Measurements from ENCODE around the gene TSPAN15. TPM values are rescaled to one million over a fixed set of nuclear protein-coding genes. Genes with fewer than 3 reads are reported as not detected.

Gene TSPAN15
- polyA plus RNA-seq, 1 donor (not counting 4 experiments of a cell fraction or from before 2014, with no cell fraction given), result 2.1 TPM

GRCh38 chr10:69492746-69493462 is 41.6 kb downstream of the TSPAN15 start:
- FAIRE-seq (no peak), DNase-seq (ENCODE audit: low read depth, low spot score) (no peak)
- Histone ChIP-seq H3K9me1 (ENCODE audit: control insufficient read depth, extremely low read depth, insufficient read depth, low read length) (no peaks in the 10 kb centered on the region), H3K79me2 (ENCODE audit: control insufficient read depth, insufficient read depth, low read length) (no peaks in the 10 kb centered on the region), H3K9ac (ENCODE audit: control insufficient read depth, extremely low read depth, insufficient read depth, low read length) (no peak overlapping the region), H3K27me3 (ENCODE audit: control insufficient read depth, extremely low read depth, insufficient read depth, low read length) (no peaks in the 10 kb centered on the region), H3K9me3 (ENCODE audit: control insufficient read depth, low read depth, low read length) (peaks cover 1% of the 10 kb centered on the region), H2AFZ (ENCODE audit: control insufficient read depth, low read length) (no peak overlapping the region), H3K4me1 (ENCODE audit: control insufficient read depth, extremely low read depth, insufficient read depth, low read length) (no peaks in the 10 kb centered on the region), H3K27ac (ENCODE audit: control insufficient read depth, insufficient read depth, low read length) (no peak overlapping the region), H3K4me3 (ENCODE audit: control insufficient read depth in 2 of 3, extremely low read depth in 1 of 3, insufficient read depth in 2 of 3, low read depth in 1 of 3, low read length in 3 of 3) (no peak overlapping the region), H3K36me3 (ENCODE audit: control insufficient read depth in 2 of 2, extremely low read depth in 1 of 2, insufficient read depth in 2 of 2, low read length in 2 of 2) (no peaks in the 10 kb centered on the region), H4K20me1 (ENCODE audit: control insufficient read depth, extremely low read depth, insufficient read depth, low read length) (no peaks in the 10 kb centered on the region), H3K4me2 (ENCODE audit: control insufficient read depth, extremely low read depth, insufficient read depth, low read depth, low read length) (no peak overlapping the region)
- TF ChIP-seq, protein P1, sequence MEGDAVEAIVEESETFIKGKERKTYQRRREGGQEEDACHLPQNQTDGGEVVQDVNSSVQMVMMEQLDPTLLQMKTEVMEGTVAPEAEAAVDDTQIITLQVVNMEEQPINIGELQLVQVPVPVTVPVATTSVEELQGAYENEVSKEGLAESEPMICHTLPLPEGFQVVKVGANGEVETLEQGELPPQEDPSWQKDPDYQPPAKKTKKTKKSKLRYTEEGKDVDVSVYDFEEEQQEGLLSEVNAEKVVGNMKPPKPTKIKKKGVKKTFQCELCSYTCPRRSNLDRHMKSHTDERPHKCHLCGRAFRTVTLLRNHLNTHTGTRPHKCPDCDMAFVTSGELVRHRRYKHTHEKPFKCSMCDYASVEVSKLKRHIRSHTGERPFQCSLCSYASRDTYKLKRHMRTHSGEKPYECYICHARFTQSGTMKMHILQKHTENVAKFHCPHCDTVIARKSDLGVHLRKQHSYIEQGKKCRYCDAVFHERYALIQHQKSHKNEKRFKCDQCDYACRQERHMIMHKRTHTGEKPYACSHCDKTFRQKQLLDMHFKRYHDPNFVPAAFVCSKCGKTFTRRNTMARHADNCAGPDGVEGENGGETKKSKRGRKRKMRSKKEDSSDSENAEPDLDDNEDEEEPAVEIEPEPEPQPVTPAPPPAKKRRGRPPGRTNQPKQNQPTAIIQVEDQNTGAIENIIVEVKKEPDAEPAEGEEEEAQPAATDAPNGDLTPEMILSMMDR (optimal IDR thresholded peaks at IDR 0.05 in 1 of 3, IDR thresholded peaks at IDR 0.05 in 1 of 3, conservative IDR thresholded peaks at IDR 0.05 in 1 of 3; ENCODE audit: extremely low read depth in 1 of 3, insufficient read depth in 2 of 3, low read length in 3 of 3), result no peak
- TF ChIP-seq EZH2 (IDR thresholded peaks at IDR 0.05; ENCODE audit: low read length), result no peak
- dilution Hi-C loops (cut with MboI; ENCODE audit: extremely low pct_ligation_motif_present, low sequenced_read_pairs), result no loop called here

DNA sequence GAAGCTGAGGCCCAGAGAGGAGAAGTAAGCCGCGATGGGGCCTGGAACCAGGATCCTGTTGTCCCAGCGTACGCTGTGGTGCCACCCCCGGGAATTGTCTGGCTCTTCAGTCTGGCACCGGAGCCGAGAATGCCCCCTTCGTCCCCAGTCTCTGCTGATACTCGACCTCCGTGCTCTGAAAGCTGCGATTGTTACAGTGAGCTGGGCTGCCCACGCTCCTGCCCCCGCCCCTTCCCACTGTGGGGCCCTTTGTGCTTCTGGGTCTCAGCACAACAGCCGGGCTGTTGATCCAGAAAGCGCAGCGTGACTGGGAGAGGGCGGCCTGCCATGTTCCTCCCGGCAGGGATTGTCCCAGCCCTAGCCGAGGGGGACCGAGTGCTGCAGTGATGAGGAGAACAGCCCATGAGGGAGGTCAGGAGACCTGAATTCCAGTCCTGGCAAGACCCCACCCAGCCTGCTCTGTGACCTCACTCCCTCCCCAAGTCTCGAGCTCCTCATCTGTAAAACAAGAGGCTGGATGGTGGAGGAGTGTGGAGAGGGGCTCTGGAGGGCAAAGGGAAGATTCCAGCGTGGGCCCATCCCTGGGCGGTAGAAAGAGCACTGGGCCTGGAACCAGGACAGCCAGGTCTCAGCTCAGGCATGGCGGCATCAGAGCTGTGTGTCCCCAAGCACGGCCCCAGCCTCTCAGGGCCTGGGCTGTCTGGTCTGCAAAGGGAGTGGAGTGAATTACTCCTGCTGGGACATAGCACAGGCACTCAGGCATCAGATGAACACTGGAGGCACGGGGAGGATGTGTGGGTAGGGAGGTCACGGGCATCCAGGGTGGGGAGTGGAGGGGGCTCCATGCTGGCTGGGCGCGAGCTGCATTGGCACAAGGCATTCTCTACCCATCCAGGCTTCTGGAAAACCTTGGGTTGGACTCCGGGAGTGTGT is 43.6 kb downstream of the TSPAN15 start:
- Histone ChIP-seq H3K9me3 (ENCODE audit: control insufficient read depth, low read depth, low read length) (no peaks in the 10 kb centered on the region), H3K79me2 (ENCODE audit: control insufficient read depth, insufficient read depth, low read length) (no peaks in the 10 kb centered on the region), H3K27me3 (ENCODE audit: control insufficient read depth, extremely low read depth, insufficient read depth, low read length) (no peaks in the 10 kb centered on the region), H4K20me1 (ENCODE audit: control insufficient read depth, extremely low read depth, insufficient read depth, low read length) (no peaks in the 10 kb centered on the region), H3K9ac (ENCODE audit: control insufficient read depth, extremely low read depth, insufficient read depth, low read length) (no peak overlapping the region), H3K9me1 (ENCODE audit: control insufficient read depth, extremely low read depth, insufficient read depth, low read length) (no peaks in the 10 kb centered on the region), H3K27ac (ENCODE audit: control insufficient read depth, insufficient read depth, low read length) (no peak overlapping the region), H3K4me3 (ENCODE audit: control insufficient read depth in 2 of 3, extremely low read depth in 1 of 3, insufficient read depth in 2 of 3, low read depth in 1 of 3, low read length in 3 of 3) (no peak overlapping the region), H2AFZ (ENCODE audit: control insufficient read depth, low read length) (no peak overlapping the region), H3K36me3 (ENCODE audit: control insufficient read depth in 2 of 2, extremely low read depth in 1 of 2, insufficient read depth in 2 of 2, low read length in 2 of 2) (no peaks in the 10 kb centered on the region), H3K4me1 (ENCODE audit: control insufficient read depth, extremely low read depth, insufficient read depth, low read length) (no peaks in the 10 kb centered on the region), H3K4me2 (ENCODE audit: control insufficient read depth, extremely low read depth, insufficient read depth, low read depth, low read length) (no peak overlapping the region)
- FAIRE-seq (no peak), DNase-seq (ENCODE audit: low read depth, low spot score) (no peak)
- dilution Hi-C loops (cut with MboI; ENCODE audit: extremely low pct_ligation_motif_present, low sequenced_read_pairs), result no loop called here
- TF ChIP-seq EZH2 (IDR thresholded peaks at IDR 0.05; ENCODE audit: low read length), result no peak
- TF ChIP-seq, protein P1 (optimal IDR thresholded peaks at IDR 0.05 in 1 of 3, IDR thresholded peaks at IDR 0.05 in 1 of 3, conservative IDR thresholded peaks at IDR 0.05 in 1 of 3; ENCODE audit: extremely low read depth in 1 of 3, insufficient read depth in 2 of 3, low read length in 3 of 3), result no peak
